Neural cell (in vitro differentiated cells): Measurements from ENCODE around the gene SMIM36. TPM values are rescaled to one million over a fixed set of nuclear protein-coding genes. Genes with fewer than 3 reads are reported as not detected.

ENCODE experiments used
- H2AFZ ChIP-seq: fragments of 200-600, 300-800 bp; sonication (generic), shearing (Covaris generic); 2 replicates; pipeline ENCODE4 v1.6.0; 2014; ENCODE audit warnings: low read depth, mild to moderate bottlenecking, antibody characterized with exemption, low read length, moderate library complexity
- H3F3A ChIP-seq: fragments of 200-600 bp; shearing (Covaris generic); 2 replicates; pipeline ENCODE4 v1.6.1; 2016; ENCODE audit warnings: mild to moderate bottlenecking, moderate library complexity, mixed read lengths, antibody characterized with exemption, low read length; ENCODE audit not compliant: insufficient read depth, poor library complexity, severe bottlenecking
- H3K27ac ChIP-seq: fragments of 200-600, 300-800 bp; sonication (generic), shearing (Covaris generic); 2 replicates; pipeline ENCODE4 v1.5.1; 2014; ENCODE audit warnings: mild to moderate bottlenecking, low read length, moderate library complexity
- H3K27me3 ChIP-seq: fragments of 300-800, 200-600 bp; sonication (generic), shearing (Covaris generic); 2 replicates; pipeline ENCODE4 v1.6.0; 2014; ENCODE audit warnings: mild to moderate bottlenecking, low read depth, low read length, moderate library complexity; ENCODE audit not compliant: insufficient read depth
- H3K36me3 ChIP-seq: fragments of 300-800, 200-600 bp; sonication (generic), shearing (Covaris generic); 2 replicates; pipeline ENCODE4 v1.5.1; 2014; ENCODE audit warnings: mild to moderate bottlenecking, antibody characterized with exemption, low read length, moderate library complexity; ENCODE audit not compliant: insufficient read depth
- H3K4me2 ChIP-seq: fragments of 300-800, 200-600 bp; sonication (generic), shearing (Covaris generic); 2 replicates; pipeline ENCODE4 v1.6.0; 2014; ENCODE audit warnings: mild to moderate bottlenecking, low read length
- H3K4me3 ChIP-seq: fragments of 300-800, 200-600 bp; sonication (generic), shearing (Covaris generic); 2 replicates; pipeline ENCODE4 v1.5.1; 2014; ENCODE audit warnings: mild to moderate bottlenecking, low read length, moderate library complexity
- H3K79me2 ChIP-seq: fragments of 200-600 bp; shearing (Covaris generic); replicated peaks from 2 replicates; pipeline ENCODE4 v1.6.0; 2014; ENCODE audit warnings: mild to moderate bottlenecking, low read length, moderate library complexity; ENCODE audit not compliant: insufficient read depth
- H3K9ac ChIP-seq: fragments of 300-800, 200-600 bp; sonication (generic), shearing (Covaris generic); 2 replicates; pipeline ENCODE4 v1.6.1; 2016; ENCODE audit warnings: mild to moderate bottlenecking, low read length, mixed read lengths
- H3K9me2 ChIP-seq: fragments of 200-600 bp; shearing (Covaris generic); 2 replicates; pipeline ENCODE4 v1.6.1; 2016; ENCODE audit warnings: mild to moderate bottlenecking, low read length, mixed read lengths; ENCODE audit not compliant: insufficient read depth
- H3K9me3 ChIP-seq: fragments of 200-600, 300-800 bp; sonication (generic), shearing (Covaris generic); 2 replicates; pipeline ENCODE4 v1.6.1; 2016; ENCODE audit warnings: mild to moderate bottlenecking, mixed run types, low read length, moderate library complexity, mixed read lengths
- H4K20me1 ChIP-seq: fragments of 200-600 bp; shearing (Covaris generic); 2 replicates; pipeline ENCODE4 v1.6.1; 2016; ENCODE audit warnings: mild to moderate bottlenecking, mixed run types; ENCODE audit not compliant: insufficient read depth
- CTCF ChIP-seq: fragments of 450-650 bp; IDR thresholded peaks from 2 replicates; pipeline ENCODE4 v1.5.1; 2014; ENCODE audit warnings: antibody characterized with exemption, mild to moderate bottlenecking, moderate library complexity; ENCODE audit not compliant: poor library complexity, severe bottlenecking
- EP300 ChIP-seq: fragments of 450-650 bp; conservative IDR thresholded peaks from 2 replicates; pipeline ENCODE4 v1.6.1; 2014; ENCODE audit warnings: antibody characterized with exemption, mild to moderate bottlenecking, moderate library complexity; ENCODE audit not compliant: poor library complexity, severe bottlenecking
- EZH2 ChIP-seq: fragments of 200-600, 300-800 bp; shearing (Covaris generic), sonication (generic); IDR thresholded peaks from 2 replicates; pipeline ENCODE4 v1.6.1; 2014; ENCODE audit warnings: antibody characterized with exemption, low read length, borderline replicate concordance, mild to moderate bottlenecking; ENCODE audit not compliant: insufficient read depth, poor library complexity, severe bottlenecking
- MXI1 ChIP-seq: fragments of 450-650 bp; conservative IDR thresholded peaks from 2 replicates; pipeline ENCODE4 v1.6.1; 2014; ENCODE audit warnings: antibody characterized with exemption, mild to moderate bottlenecking; ENCODE audit not compliant: poor library complexity, severe bottlenecking
- POLR2AphosphoS5 ChIP-seq: IDR thresholded peaks from 2 replicates; pipeline ENCODE4 v1.6.1; 2012
- RAD21 ChIP-seq: fragments of 450-650 bp; conservative IDR thresholded peaks from 2 replicates; pipeline ENCODE4 v1.6.1; 2014; ENCODE audit warnings: antibody characterized with exemption, mild to moderate bottlenecking, moderate library complexity
- SMC3 ChIP-seq: fragments of 450-650 bp; conservative IDR thresholded peaks from 2 replicates; pipeline ENCODE4 v1.6.1; 2014; ENCODE audit warnings: antibody characterized with exemption, mild to moderate bottlenecking, moderate library complexity; ENCODE audit not compliant: poor library complexity
- TAF1 ChIP-seq: IDR thresholded peaks from 2 replicates; pipeline ENCODE4 v1.6.1; 2012; ENCODE audit warnings: low read depth
- polyA plus RNA-seq: library from polyadenylated mRNA; depleted of rRNA; stranded (reverse); fragments of >200 nt; gene quantifications from 2 replicates; pipeline ENCODE4 v1.2.3, GENCODE V29; 2014
- TF ChIP-seq, protein P1 (sequence below): IDR thresholded peaks from 2 replicates; pipeline ENCODE4 v1.6.1; 2012; ENCODE audit warnings: borderline replicate concordance

The SMIM36 gene
- polyA plus RNA-seq, 1 donor from 2014 or later, result not detected

- H3F3A ChIP-seq, result no peaks in the 10 kb centered on the region
- H4K20me1 ChIP-seq, result no peaks in the 10 kb centered on the region
- H3K27ac ChIP-seq, result no peak overlapping the region
- no peaks in the 10 kb centered on the region for H3K9me2 ChIP-seq
- no peaks in the 10 kb centered on the region for H3K79me2 ChIP-seq
- H3K27me3 ChIP-seq, result no peaks in the 10 kb centered on the region
- no peaks in the 10 kb centered on the region for H3K9me3 ChIP-seq
- H3K9ac ChIP-seq, result no peak overlapping the region
- TF ChIP-seq POLR2AphosphoS5 (no peak), EZH2 (no peak), MXI1 (no peak), EP300 (no peak)
- no peak overlapping the region for H3K4me2 ChIP-seq
- H2AFZ ChIP-seq, result no peak overlapping the region
- H3K4me3 ChIP-seq, result no peak overlapping the region
- no peaks in the 10 kb centered on the region for H3K36me3 ChIP-seq
Observed at GRCh38 chr17:55495239-55495638, 16.0 kb downstream of the SMIM36 start.

GRCh38 chr17:55492781-55493341, 18.4 kb downstream of the SMIM36 start:
- H3K9ac ChIP-seq, result no peak overlapping the region
- H3K36me3 ChIP-seq, result no peaks in the 10 kb centered on the region
- H3K4me2 ChIP-seq, result no peak overlapping the region
- H3K79me2 ChIP-seq, result no peaks in the 10 kb centered on the region
- no peaks in the 10 kb centered on the region for H3F3A ChIP-seq
- no peaks in the 10 kb centered on the region for H3K9me3 ChIP-seq
- H4K20me1 ChIP-seq, result no peaks in the 10 kb centered on the region
- H3K27me3 ChIP-seq, result no peaks in the 10 kb centered on the region
- no peak overlapping the region for H3K27ac ChIP-seq
- H2AFZ ChIP-seq, result no peak overlapping the region
- H3K9me2 ChIP-seq, result no peaks in the 10 kb centered on the region
- no peak overlapping the region for H3K4me3 ChIP-seq
- TF ChIP-seq EP300 (no peak), CTCF (no peak), TAF1 (no peak), POLR2AphosphoS5 (no peak), RAD21 (no peak), SMC3 (no peak), MXI1 (no peak)

- no peaks in the 10 kb centered on the region for H3K9me3 ChIP-seq
- no peak overlapping the region for H3K4me2 ChIP-seq
- TF ChIP-seq CTCF (no peak), SMC3 (no peak), EP300 (no peak), EZH2 (no peak), POLR2AphosphoS5 (no peak), MXI1 (no peak), RAD21 (no peak), TAF1 (no peak)
- TF ChIP-seq, protein P1, sequence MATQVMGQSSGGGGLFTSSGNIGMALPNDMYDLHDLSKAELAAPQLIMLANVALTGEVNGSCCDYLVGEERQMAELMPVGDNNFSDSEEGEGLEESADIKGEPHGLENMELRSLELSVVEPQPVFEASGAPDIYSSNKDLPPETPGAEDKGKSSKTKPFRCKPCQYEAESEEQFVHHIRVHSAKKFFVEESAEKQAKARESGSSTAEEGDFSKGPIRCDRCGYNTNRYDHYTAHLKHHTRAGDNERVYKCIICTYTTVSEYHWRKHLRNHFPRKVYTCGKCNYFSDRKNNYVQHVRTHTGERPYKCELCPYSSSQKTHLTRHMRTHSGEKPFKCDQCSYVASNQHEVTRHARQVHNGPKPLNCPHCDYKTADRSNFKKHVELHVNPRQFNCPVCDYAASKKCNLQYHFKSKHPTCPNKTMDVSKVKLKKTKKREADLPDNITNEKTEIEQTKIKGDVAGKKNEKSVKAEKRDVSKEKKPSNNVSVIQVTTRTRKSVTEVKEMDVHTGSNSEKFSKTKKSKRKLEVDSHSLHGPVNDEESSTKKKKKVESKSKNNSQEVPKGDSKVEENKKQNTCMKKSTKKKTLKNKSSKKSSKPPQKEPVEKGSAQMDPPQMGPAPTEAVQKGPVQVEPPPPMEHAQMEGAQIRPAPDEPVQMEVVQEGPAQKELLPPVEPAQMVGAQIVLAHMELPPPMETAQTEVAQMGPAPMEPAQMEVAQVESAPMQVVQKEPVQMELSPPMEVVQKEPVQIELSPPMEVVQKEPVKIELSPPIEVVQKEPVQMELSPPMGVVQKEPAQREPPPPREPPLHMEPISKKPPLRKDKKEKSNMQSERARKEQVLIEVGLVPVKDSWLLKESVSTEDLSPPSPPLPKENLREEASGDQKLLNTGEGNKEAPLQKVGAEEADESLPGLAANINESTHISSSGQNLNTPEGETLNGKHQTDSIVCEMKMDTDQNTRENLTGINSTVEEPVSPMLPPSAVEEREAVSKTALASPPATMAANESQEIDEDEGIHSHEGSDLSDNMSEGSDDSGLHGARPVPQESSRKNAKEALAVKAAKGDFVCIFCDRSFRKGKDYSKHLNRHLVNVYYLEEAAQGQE, result no peak
- H2AFZ ChIP-seq, result no peak overlapping the region
- no peak overlapping the region for H3K9ac ChIP-seq
- H3K36me3 ChIP-seq, result no peaks in the 10 kb centered on the region
- no peaks in the 10 kb centered on the region for H3F3A ChIP-seq
- no peaks in the 10 kb centered on the region for H4K20me1 ChIP-seq
- no peak overlapping the region for H3K27ac ChIP-seq
- H3K79me2 ChIP-seq, result no peaks in the 10 kb centered on the region
- H3K27me3 ChIP-seq, result no peaks in the 10 kb centered on the region
- no peak overlapping the region for H3K4me3 ChIP-seq
- no peaks in the 10 kb centered on the region for H3K9me2 ChIP-seq
Observed at GRCh38 chr17:55490376-55490775, 20.9 kb downstream of the SMIM36 start.
